NCI-H446 treated with DMSO at 0.1 percent for 48 hours (cell line): ENCODE measurements around the gene BTG4.

Experiments
- DNase-seq: peaks from one replicate; lab custom pipeline; 2025; lab: John Stamatoyannopoulos, UW

BTG4 gene

DNA sequence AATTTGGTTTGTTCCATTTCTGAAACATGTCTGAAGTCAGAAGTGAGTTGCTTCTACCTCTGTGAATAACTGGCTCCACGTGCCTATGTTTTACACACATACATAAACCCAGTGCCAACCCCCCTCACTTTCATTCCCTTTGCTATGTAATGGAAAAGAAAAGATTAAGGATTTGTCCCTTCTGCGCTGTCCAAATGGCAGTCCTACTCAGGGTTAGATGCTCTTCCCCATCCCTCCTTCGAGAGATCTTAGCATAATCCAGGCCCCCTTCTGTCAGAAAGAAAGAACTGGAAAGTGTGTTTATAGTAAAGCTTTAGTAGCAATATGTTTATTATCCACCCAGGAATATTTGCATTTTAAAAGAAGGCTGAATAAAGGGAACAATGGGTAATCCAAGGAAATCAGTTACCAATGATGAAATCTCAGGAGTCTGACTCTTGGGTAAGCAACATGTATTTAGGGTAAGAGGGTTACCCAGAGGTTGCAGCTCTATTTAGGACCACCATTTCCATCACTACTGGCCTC lies 25.2 kb upstream of the BTG4 start:
- no peak for DNase-seq

DNA sequence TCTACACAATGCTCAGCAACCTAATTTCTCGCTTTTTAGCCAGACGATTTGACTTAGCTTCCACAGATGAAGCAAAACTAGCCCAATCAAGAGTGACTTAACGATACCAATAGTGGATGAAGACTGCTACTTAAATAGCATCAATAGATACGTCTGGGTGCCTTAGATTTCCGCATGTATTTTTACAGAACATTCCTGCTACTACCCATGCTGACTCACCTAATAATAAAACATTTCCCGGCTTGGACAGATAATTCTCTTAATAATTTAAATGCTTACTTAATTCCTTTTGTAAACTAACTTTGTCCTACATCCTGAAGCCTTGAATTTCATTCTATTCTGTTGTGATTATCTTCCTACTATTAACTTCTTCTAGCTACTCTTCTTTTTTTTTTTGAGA lies 23.1 kb upstream of the BTG4 start:
- no peak for DNase-seq

- DNase-seq = no peak
These were observed 20.2 kb upstream of the BTG4 start for GRCh38 chr11:111532365-111532709.

DNA sequence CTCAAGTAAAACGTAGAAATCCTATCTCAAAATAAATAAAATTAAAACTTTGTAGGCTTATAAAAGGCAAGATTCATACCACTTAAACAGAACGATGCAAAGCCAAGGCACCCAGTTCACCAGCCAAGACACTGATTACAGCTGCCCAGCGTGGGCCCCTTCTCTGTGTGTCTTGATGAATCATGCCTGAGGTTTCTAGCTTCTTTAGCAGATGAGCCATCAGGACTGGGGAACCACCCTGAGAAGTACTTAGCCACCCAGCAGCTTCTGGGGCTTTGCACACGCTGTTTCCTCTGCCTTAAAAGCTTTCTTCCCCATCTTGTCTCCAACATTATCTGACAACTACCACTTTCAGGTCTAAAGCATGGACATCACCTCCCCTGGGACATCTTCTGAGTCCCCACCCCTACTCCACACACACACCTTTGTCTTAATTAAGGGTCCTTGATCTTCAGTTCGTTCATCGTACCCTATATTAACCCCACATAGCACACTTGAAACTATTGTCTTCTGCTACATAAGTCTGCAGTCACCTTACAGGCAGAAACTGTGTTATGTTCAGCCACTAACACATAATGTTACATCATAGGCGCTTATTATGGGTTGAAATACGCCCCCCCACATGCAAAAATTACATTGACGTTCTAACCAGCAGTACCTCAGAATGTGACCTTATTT lies 19.6 kb upstream of the BTG4 start:
- DNase-seq = no peak

DNA sequence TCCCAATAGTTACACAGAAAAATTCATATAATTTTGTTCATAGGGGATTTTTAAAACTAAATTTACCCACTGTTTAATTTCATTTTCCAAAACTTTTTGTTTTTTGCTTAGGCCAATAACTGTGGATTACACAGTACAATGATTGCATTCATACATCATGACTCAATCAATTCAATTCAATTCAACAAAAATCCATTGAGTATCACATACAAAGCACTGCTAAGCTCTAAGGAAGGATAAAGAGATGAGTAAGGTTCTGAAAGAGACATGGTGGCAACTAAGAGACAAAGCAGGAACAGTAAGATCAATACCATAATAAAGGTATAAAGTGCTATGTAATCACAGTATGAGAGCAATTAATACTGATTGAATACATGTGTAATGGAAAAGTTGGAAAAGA lies 18.9 kb upstream of the BTG4 start:
- no peak for DNase-seq

DNA sequence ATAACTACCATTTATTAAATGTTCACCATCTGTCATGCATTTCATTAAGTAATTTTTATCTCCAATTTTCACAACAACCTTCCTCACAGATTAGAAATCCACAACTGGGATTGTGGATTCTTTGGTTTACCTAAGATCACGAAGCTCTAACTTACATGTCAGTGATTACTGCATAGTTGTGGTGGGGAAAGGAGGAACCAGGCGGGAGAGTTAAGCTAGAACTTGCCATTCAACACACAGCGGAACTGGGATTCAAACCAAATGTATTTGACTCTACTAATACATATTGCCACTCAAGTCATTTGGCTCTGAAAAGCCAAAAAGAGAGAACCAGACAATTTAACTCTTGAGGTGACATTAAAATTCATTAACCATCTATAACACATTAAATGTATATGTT lies 17.9 kb upstream of the BTG4 start:
- DNase-seq = no peak

DNA sequence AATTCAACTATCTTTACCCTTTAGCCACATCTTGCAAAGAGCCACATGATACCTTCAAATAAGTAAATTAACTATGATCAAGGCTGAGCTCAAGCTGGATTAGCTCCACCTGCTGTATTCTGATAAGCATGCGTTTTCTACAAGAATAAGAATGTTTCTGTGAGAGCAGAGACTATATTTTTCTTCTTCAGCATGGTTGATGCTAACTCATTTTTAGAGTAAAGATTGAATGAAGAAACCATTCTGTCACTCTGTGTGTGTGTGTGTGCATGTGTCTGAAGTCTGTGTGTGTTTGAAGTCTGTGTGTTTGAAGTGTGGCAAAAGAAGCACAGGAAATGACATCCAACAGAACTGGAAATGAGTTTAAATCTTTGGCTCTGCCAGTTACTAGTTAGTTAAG lies 16.4 kb upstream of the BTG4 start:
- DNase-seq = no peak

- no peak for DNase-seq
These were observed 15.1 kb upstream of the BTG4 start for GRCh38 chr11:111527279-111527678.

DNA sequence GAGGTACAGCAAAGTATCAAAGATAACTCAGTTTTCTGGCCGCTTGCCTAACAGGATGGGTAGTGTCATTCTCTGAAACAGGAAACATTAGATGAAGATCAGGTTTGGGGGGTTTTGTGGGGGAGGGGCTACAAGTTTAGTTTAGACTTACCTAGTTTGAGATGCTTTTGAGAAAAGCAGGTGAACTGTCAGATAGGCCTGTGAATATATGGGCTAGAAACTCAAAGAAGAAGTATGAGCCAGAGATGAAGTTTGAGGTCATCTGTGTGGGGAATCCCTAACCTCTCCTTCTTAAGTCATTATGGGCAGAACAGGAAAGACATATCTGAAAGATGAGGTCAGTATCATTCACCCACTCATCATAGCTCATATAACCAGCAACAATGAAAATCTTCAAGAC lies 14.3 kb upstream of the BTG4 start:
- DNase-seq = no peak

DNA sequence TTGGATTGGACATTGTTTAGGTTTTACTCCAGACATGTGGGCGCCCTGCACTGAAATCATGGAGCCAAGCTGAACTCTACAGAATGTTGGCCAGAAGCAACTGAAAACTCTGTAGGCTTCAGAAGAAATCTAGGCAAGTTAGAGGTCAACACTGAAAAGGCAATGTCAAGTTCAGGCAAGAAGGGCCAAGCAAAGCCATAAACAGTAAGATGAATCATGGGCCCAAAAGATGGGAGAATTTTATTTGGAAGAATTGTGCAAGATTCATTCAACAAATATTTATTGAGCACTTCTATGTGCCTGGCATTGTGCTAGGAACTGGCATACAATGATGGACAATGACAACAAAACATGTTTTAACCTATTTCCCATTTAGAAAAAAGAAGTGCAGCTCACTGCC lies 13.3 kb upstream of the BTG4 start:
- DNase-seq = no peak

GRCh38 chr11:111524056-111524455 lies 11.9 kb upstream of the BTG4 start:
- DNase-seq = no peak

- no peak for DNase-seq
These were observed 11.2 kb upstream of the BTG4 start for GRCh38 chr11:111523343-111523742.

DNA sequence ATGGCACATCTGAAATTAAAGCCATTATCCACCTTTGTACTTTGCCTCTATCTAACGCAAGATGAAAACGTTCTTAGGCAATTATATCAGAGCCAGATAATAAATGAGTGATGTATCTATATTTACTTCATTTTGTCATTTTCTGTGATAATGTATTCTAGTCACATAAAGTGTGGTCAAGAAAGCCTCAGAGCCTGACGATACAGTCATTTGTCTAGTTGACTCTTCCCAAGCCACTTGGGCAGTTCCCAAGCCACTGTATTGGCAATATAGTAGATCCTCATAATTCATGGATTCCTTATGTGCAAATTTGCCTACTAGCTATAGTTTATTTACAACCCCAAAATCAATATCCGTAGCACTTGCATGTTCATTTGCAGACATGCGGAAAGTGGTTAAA lies 10.2 kb upstream of the BTG4 start:
- DNase-seq = no peak

GRCh38 chr11:111521135-111521534 lies 8.9 kb upstream of the BTG4 start:
- DNase-seq = no peak

DNA sequence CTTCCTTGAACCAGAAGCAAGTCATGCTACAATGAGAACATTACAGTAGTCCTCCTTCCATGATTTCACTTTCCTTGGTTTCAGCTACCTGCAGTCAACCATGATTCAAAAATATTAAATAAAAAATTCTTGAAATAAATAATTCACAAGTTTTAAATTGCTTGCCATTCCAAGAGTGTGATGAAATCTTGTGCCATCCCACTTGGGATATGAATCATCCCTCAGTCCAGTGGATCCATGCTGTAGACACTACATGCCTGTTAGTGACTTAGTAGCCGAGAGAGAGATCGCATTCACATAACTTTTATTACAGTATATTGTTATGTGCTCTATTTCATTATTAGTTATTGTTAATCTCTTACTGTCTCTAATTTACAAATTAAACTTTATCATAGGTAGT lies 8.4 kb upstream of the BTG4 start:
- no peak for DNase-seq

DNA sequence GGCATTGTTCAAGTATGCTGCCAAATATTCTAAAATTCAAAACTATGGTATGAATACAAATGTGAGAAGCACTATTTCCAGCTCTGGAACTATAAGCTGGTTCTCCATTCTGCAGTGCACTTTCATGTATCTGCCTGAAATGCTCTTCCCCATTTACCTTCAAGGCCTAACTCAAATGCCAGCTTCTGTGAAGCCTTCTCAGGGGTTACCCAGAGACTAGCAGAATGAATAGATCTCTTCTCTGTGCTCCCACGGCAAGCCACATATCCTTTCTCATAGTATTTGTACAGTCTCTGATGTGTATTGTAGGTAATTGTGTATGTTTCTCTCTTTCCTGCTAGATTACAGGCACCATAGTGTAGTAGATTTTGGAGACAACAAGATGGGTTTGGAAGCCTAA lies 6.5 kb upstream of the BTG4 start:
- no peak for DNase-seq

GRCh38 chr11:111515591-111515990 lies 3.4 kb upstream of the BTG4 start:
- DNase-seq = no peak

DNA sequence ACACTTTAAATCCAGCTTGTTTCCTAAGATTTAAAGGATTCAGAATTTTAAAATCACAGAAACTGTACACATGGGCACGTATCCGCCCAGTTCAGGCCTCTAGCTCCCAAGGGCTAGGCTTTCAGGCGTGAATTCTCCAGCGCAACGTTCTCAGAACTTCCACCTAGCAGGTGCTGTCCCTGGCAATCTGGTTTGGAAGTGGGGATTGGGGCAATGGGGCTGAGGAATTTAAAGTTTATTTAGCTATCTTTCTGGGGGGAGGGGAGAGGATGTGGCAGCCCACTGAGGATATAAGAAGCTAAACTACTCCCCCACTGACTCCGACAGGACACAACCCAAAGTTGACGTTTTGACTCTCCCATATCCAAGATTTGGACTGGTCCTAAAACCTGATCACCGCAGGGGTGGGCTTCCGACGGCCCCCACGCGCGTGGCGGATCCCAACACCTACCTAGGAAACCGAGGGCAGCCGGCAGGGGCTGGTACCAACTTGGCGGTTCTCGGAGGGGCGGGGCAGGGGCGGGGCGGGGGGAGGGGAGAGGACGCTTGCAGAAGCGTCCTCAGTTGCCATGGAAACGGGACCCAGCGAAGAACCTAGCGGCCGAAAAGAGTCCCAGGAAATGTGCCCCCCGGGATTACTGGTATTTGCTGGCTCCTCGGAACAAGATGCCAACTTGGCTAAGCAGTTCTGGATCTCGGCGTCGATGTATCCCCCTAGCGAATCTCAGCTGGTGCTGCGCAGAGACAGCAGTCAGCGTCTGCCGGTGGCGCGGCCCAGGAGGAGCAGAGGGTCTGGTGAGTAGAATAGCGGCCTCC lies 2.2 kb upstream of the BTG4 start, which contains the start of gene HOATZ:
Gene HOATZ, plus strand, starts transcription at position 563 of the 816 bp plus-strand sequence. Its CDS starts 7 bp downstream, at position 570.
- no peak for DNase-seq

DNA sequence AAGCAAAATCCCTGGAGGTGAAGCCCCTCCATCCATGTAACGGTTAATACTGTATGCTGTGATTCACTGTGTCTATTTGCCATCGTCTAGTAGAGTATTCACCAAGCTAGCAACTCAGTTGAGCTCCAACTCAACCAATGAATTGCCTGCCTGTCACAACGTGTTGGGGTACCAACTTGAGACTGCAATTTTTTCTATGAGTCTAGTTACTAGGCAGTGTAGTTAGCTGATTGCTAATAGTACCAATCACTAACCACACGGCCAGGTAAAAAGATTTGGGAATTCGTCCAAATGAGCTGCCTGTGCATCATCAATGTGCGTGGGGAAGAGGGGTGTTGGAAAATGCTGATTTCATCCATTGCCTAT lies 1.0 kb upstream of the BTG4 start:
- DNase-seq = no peak

DNA sequence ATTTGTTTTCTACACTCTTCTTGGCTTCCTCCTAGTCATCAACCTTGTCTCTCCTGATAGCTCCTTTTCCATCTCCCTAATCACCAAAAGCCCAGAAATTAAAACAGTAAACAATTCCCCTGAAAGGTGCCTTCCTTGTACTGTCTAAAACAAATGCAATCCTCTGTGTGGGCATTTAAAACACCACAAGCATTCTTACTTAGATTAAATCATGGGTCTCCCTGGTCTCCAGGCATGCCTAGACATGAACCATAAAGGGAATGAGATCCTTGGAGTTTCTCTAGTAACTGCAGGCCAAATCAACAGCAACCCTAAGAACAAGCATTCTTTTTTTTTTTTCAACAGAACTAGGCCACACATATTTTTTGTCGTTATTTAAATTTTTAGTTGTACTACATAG lies 1.9 kb downstream of the BTG4 start:
- no peak for DNase-seq

GRCh38 chr11:111502611-111503010 lies 9.6 kb downstream of the BTG4 start:
- no peak for DNase-seq

DNA sequence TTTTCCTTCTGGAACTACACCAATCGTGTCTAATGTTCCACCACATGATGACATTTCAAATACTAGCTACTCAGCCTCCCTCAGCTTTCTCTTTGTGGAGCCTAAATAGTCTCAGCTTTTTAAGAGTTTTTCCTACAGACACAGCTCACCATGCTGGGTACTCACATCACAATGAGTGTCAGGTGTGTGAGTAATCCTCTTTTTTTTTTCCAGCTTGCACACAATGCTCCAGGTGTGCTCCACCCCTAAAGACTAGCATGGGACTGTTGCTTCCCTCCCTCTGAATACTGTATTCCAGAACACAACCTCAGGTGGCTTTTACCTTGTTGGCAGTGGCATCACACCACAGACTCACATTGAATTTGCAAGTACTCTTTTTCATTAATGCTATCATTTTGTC lies 11.7 kb downstream of the BTG4 start:
- no peak for DNase-seq

GRCh38 chr11:111499483-111499882 lies 12.7 kb downstream of the BTG4 start:
- DNase-seq = no peak

DNA sequence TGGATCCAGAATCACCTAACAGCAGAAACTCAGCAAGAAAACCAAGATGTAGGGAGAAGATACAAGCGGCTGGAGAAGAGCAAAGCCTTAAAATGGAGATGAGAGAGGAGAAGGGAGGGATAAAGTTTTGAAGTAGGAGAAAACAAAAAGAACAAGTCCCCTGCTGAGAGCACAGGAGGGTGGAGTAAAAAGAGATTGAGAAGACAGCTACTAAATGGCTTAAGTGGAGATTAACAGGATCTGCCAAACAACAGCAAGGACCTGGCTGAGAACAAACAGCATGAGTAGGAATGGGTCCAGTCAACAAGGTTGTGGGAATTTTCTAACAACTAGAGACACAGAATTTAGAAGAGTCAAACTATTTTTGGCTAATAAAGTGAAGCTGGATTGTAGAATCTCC lies 18.1 kb downstream of the BTG4 start:
- DNase-seq = no peak
